Urothelium cell line (cell line): Measurements from ENCODE around the gene MTA2.
"Not testable (repeated sequence)": the region's sequence is repeated elsewhere in the genome, so short reads cannot be mapped to it uniquely, and the experiment has no call there.

Experiments
- DNase-seq: peaks from one replicate; pipeline ENCODE4 v3.0.0; 2011; ENCODE audit warnings: low spot score, mixed read lengths
- FAIRE-seq: peaks from 2 replicates; lab custom pipeline; 2011; peaks lifted over from hg19 to GRCh38; lab: Jason Lieb, UNC

MTA2 gene

GRCh38 chr11:62567018-62567633, 34.5 kb downstream of the MTA2 start:
- FAIRE-seq, result no peak

GRCh38 chr11:62566247-62566646, 35.4 kb downstream of the MTA2 start:
- FAIRE-seq (no peak), DNase-seq (no peak)

More at GRCh38 chr11:62567018-62567633, 34.5 kb downstream of the MTA2 start:
- no peak for DNase-seq

GRCh38 chr11:62565100-62565802, 36.4 kb downstream of the MTA2 start:
- FAIRE-seq, result no peak
- DNase-seq, result no peak

- not testable (repeated sequence) for DNase-seq, FAIRE-seq
Observed at GRCh38 chr11:62561677-62562230, 39.9 kb downstream of the MTA2 start.

GRCh38 chr11:62560566-62561103, 41.0 kb downstream of the MTA2 start:
- FAIRE-seq (no peak), DNase-seq (peak; percentile 85)

- DNase-seq, FAIRE-seq: not testable (repeated sequence)
Observed at GRCh38 chr11:62559626-62560025, 42.0 kb downstream of the MTA2 start.

GRCh38 chr11:62559204-62559603, 42.5 kb downstream of the MTA2 start:
- FAIRE-seq (no peak), DNase-seq (no peak)

GRCh38 chr11:62558669-62559068, 43.0 kb downstream of the MTA2 start:
- FAIRE-seq (no peak), DNase-seq (no peak)

GRCh38 chr11:62556875-62557631, 44.6 kb downstream of the MTA2 start:
- FAIRE-seq (no peak), DNase-seq (no peak)

- peak; percentile 94 for DNase-seq
- peak; percentile 9 for FAIRE-seq
Observed at GRCh38 chr11:62556108-62556874, 45.4 kb downstream of the MTA2 start.

- DNase-seq (no peak), FAIRE-seq (no peak)
Observed at GRCh38 chr11:62555464-62556107, 46.1 kb downstream of the MTA2 start.

GRCh38 chr11:62554387-62555167, 47.1 kb downstream of the MTA2 start:
- no peak for DNase-seq
- FAIRE-seq, result no peak

- DNase-seq (no peak), FAIRE-seq (no peak)
Observed at GRCh38 chr11:62553839-62554361, 47.8 kb downstream of the MTA2 start.

GRCh38 chr11:62553080-62553838, 48.4 kb downstream of the MTA2 start:
- peak; percentile 88 for DNase-seq
- FAIRE-seq, result no peak

- no peak for DNase-seq
- no peak for FAIRE-seq
Observed at GRCh38 chr11:62552485-62553079, 49.1 kb downstream of the MTA2 start.

- not testable (repeated sequence) for DNase-seq, FAIRE-seq
Observed at GRCh38 chr11:62550478-62550877, 51.2 kb downstream of the MTA2 start.

GRCh38 chr11:62548545-62549335, 52.9 kb downstream of the MTA2 start:
- FAIRE-seq, result no peak
- DNase-seq, result no peak
